ENCODE data around the gene CNN1.

- TF ChIP-seq CTCF (IDR thresholded peaks at IDR 0.05; ENCODE audit: low read depth, low read length), result no peak
- TF ChIP-seq MYC (IDR thresholded peaks at IDR 0.05; ENCODE audit: low read depth, low read length), result no peak
- TF ChIP-seq POLR2A (IDR thresholded peaks at IDR 0.05; ENCODE audit: extremely low read depth, insufficient read length), result no peak
These were observed 47.7 kb downstream of the CNN1 start for GRCh38 chr19:11586331-11586730.

Measured in NB4 (cell line).